KG1 (cell line): ENCODE measurements around the gene PPP1R13B.
"Not testable (repeated sequence)": the region's sequence is repeated elsewhere in the genome, so short reads cannot be mapped to it uniquely, and the experiment has no call there.

Experiments
- DNase-seq: peaks from one replicate; lab custom pipeline; 2025; lab: John Stamatoyannopoulos, UW

The PPP1R13B gene

DNA sequence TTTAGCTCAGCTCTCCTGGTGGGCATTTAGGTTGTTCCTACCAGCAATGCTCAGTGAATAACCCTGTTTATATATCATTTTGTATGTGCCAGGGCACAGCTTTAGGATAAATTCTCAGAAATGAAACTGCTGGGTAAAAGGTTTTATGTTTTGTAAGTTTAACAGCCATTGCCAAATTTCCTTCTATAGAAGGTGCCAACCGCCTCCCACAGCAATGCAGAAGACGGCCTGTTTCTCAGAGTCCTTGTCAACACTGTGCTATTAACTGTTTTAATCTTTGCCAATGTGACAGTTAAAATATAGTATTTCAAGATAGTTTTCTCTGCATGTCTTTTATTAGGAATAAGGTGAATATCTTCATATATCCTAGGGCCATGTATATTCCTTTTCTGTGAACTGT lies 65.0 kb downstream of the PPP1R13B start:
- DNase-seq, result no peak

DNA sequence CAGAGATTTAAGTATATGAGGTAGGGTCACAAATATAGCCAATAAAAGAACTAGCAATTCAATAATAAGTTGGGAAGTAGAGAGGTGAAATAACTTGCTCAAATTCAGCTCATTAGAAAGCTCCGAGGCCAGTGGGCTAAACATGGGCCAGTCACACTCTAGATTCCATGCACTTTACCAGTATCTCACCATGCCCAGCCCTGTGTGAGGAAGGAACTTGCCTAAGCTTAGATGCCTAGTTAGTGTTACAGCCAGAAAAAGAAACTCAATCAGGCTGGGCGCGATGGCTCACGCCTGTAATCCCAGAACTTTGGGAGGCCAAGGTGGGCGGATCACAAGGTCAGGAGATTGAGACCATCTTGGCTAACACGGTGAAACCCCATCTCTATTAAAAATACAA lies 71.1 kb downstream of the PPP1R13B start:
- DNase-seq, result not testable (repeated sequence)

DNA sequence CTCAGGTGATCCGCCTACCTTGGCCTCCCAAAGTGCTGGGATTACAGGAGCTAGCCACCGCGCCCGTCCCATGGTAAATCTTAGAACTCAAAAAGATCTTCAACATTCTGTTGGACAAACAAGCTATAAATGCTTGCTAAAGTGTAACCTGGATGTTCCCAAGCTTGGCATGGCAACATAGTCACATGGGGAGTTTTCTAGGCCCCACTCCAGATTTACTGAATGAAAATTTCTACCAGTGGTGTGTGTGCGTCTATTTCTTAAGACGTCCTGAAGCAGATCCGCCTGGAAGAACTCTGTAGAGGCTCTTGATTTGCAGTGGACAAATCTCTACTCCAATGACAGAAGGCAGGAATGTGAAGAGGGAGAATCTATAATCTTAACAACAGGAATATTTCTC lies 71.9 kb downstream of the PPP1R13B start:
- no peak for DNase-seq

DNA sequence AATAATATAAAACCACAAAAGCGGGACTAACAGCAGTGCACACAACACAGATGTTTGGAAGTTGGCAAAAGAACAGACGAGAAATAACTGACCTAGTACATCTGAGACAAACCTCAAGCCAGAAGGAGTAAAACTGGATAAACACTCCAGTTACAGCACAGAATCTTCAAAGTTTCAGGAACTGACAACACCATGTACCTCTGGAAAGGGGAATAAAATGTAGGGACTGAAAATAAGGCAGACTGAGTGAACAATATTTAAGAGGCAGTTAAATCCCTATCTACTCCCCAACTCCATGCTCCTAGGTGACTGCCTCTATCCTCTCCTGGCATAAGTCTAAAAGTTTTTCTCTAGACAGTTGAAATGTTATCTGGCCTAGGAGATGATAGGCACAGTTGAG lies 73.9 kb downstream of the PPP1R13B start:
- DNase-seq, result no peak

DNA sequence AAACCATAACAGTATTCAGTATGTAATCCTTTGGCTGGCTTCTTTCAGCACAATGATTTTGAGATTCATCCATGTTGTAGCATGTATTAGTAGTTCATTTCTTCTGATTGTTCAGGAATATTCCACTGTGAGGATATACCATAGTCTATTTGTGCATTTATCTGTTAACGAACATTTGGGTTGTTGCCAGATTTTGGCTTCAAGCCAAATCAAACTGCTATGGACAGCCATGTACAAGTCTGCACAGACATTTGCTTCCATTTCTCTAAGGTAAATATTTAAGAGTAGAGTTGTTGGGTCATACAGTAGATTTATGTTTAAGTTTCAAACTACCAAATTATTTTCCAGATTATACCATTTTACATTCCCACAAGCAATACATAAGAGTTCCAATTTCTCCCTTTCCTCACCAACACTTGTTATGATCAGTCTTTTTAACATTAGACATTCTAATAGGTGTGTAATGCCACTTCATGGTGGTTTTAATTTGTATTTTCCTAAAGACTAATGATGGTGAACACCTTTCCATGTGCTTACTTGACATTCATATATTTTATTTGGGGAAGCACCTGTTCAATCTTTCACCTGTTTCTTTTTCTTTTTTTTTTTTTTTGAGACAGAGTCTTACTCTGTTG lies 75.2 kb downstream of the PPP1R13B start:
- no peak for DNase-seq

GRCh38 chr14:103770902-103771301 lies 76.5 kb downstream of the PPP1R13B start:
- DNase-seq, result no peak

DNA sequence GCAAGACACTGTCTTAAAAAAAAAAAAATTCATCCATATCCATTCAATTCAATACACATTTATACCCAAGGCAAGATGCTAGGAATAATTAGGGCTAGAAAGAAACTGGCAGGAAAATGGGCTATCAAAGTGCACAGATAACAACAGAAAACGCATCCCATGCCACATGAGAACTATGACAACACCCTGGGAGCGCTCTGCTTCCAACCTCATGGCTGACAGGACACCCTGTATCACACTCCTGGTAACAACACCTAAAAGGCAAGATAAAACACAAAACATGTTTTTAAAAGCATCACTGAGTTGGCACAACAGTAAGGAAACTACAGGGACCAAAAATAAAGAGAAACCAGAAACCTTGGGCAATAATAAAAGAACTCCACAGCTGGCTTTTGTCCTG lies 76.9 kb downstream of the PPP1R13B start:
- no peak for DNase-seq

GRCh38 chr14:103767336-103767894 lies 80.0 kb downstream of the PPP1R13B start:
- DNase-seq, result no peak

DNA sequence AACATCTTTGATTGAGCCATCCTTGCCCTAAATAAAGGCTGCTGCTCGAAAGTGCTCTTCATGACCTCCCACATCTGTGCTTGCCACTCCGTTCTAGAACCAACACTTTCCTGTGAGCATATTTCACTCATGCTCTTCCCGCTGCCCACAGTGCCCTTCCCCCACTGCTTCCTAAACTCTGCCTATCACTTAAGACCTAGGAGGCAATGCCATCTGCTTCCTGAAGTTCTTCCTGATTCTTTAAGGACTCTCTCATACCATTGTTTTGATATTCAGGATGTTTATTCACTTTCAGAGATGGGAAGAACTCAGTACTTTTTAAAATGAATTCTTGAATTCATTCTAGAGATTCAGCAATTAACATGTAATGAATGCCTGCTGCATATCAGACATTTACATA lies 81.8 kb downstream of the PPP1R13B start:
- no peak for DNase-seq

GRCh38 chr14:103763730-103764488 lies 83.5 kb downstream of the PPP1R13B start:
- DNase-seq, result no peak

DNA sequence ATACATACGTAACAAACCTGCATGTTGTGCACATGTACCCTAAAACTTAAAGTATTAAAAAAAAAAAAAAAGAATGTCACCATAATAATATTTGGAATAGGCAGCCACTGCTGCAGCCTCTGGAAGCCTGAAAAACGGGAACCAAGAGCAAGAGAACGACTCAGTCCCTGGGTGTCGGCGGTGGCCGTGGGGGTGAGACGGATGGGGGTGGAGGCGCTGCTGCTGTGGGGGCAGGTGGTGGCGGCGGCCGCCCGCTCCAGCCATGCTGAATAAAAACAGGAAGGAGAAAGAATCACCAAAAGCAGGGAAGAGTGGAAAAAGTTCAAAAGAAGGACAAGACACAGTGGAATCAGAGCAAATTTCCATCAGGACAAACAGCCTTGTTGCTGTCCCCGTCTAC lies 84.8 kb downstream of the PPP1R13B start:
- DNase-seq, result no peak

- DNase-seq, result no peak
These were observed 85.3 kb downstream of the PPP1R13B start for GRCh38 chr14:103762036-103762435.

GRCh38 chr14:103758059-103758776 lies 89.2 kb downstream of the PPP1R13B start:
- DNase-seq, result no peak

GRCh38 chr14:103755060-103755459 lies 92.3 kb downstream of the PPP1R13B start:
- no peak for DNase-seq

DNA sequence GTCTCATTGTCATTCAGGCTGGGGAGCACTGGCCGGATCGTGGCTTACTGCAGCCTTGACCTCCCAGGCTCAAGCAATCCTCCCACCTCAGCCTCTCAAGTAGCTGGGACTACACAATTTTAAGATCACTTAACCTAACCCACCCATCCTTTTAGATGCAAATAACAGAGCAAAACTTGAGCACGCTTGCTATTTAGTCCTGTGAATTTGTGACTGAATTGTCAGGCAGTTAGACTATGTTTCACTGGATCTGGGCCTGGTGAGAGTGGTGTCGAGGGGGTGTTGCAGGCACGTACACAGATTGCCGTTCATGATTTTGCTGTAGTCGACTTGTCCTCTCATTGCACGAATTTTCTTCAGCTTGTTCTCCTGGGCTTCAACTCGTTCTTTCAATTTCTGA lies 93.6 kb downstream of the PPP1R13B start:
- no peak for DNase-seq

DNA sequence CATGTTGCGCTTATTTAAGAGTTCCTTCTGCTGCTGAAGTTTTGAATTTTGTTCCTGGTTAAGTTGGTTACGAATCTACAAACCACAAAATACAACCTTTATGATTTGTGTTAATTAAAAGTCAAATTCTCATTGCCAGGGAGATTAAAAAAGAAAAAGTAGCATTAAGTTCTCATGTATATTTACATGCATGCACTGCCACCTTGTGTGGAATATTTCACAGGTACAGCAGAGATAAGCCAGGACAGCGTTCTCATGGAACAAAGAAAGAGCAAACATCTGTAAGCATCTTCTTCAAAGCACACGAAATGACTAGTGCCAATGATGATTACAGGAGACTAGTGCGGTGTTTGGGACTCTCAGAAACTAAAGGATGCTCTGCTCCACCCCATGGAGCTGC lies 97.5 kb downstream of the PPP1R13B start:
- DNase-seq, result no peak

GRCh38 chr14:103749452-103749851 lies 97.9 kb downstream of the PPP1R13B start:
- DNase-seq, result no peak

GRCh38 chr14:103748534-103748857 lies 98.9 kb downstream of the PPP1R13B start:
- no peak for DNase-seq

DNA sequence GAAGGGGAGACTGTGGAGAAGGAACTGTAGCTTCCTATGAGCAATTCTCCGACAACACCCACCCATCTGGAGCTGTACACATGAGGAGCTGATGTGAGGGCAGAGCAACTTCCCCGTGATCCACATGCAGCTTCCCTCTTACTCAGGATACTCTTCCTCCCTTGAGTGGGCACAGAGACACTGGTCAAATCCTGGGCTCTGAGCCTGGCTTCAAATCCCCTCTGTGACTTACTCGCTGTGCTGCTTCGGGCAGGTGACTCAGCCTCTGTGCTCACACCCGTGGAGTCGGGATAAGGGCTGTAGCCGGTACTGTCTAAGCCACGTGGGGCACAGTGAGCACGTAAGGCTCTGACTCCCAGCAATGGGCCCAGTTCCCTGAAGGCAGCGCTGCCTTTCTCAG lies 100.7 kb downstream of the PPP1R13B start:
- DNase-seq, result no peak

DNA sequence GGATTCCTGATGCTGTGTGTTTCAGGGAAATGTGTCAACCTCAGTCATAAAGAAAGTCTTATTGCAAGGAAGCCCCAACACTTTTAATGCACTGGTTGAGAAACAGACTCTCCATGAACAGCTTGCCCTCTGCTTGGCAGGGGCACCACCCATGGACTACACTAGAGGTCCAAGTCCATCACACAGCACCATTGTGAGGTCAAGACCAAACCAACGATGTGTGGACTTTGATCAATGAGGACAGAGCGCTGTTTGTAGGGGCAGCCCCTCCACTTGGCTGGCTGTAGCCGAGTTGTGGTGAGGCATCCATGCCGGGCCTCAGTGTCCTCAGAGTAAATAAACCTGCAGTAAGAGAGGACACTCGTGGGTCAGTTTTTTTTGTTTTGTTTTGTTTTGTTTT lies 102.0 kb downstream of the PPP1R13B start:
- DNase-seq, result no peak

GRCh38 chr14:103744621-103745395 lies 102.6 kb downstream of the PPP1R13B start:
- DNase-seq, result no peak

- no peak for DNase-seq
These were observed 103.7 kb downstream of the PPP1R13B start for GRCh38 chr14:103743691-103744090.
